HG02763 (cell line): Measurements from ENCODE around the gene SLC39A13.

Source experiments
- ATAC-seq: cut with Tn5 transposase; IDR thresholded peaks from one replicate; pipeline ENCODE4 v1.9.1; 2021; ENCODE audit warnings: mild to moderate bottlenecking, moderate library complexity; ENCODE audit not compliant: unreplicated experiment

The SLC39A13 gene

DNA sequence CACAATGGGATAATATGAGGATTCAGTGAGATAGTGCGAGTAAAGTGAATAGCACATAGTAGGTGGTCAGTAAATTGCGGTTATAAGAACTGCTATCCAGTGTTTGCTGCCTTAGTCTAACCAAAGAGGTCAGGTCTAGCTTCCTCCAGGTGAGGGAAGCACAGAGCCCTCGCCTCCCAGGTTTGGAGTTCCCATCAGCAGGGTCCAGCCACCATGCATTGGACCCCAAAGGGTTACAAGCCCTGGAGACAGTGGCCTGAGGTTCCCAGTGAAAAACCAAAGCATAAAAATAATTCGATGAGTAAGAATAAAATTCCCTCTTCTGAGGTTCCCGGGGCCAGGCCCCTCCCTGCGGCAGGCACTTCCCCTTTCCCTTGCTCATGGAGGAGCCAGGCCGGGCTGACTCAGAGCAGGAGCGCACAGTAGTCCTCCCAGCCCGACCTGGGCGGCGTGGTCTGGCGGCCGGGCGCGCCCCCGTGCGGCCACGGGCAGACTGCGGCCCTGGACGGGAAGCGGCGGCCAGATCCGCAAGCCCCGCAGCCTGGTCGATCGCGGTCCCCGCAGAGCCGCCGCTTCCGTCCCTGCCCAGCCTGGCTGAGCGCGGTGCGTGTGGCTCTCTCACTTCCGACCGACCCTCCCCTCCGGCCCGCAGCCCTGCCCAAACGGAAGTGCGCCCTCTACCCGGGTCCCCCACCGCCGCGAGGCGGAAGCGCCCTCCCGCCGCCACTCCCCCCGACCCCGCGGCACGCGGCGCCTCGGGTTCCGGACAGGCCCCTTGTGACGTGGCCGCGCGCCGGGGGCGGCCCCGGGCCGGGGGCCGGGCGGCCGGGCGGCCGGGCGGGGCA is at the start of gene SLC39A13:
Gene SLC39A13 (plus strand): TSS at position 845 of the 845 bp plus-strand sequence. CDS start 1,505 bp downstream, outside the sequence.
- ATAC-seq: peak; percentile 83

DNA sequence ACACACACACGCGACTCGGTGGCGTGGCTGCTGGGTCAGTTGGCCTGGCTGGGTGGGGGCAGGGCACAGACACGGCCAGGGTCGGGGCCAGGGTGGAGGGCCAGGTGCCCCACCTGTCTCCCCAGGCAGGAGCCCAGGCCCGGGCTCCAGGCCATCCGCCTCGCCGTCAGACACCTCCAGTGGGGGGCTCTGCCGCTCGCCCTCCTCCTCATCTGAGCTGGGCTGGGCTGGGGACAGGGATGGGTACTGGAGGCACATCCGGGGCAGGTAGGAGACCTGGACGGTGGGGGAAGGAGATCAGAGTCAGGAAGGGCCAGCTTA is 49.7 kb upstream of the SLC39A13 start:
- ATAC-seq: no peak

DNA sequence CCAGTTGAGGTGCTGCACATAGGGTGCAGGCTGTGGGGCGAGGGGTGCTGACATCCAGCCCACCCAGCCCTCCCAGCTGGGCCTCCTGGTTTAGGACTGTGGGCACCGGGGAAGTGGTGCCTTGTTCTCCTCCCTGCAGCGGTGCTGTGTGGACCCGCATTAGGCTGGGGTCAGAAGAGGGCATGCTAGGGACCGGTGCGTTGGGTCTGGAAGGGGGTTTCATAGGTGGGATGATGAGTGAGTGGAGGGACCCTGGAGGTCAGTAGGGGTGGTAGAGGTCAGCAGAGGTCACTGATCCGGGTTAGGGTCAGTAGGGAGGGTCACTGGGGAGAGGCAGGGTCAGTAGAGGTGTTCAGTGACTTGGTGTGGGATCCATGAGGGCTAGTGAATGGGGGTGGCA is 49.2 kb upstream of the SLC39A13 start:
- ATAC-seq: no peak

DNA sequence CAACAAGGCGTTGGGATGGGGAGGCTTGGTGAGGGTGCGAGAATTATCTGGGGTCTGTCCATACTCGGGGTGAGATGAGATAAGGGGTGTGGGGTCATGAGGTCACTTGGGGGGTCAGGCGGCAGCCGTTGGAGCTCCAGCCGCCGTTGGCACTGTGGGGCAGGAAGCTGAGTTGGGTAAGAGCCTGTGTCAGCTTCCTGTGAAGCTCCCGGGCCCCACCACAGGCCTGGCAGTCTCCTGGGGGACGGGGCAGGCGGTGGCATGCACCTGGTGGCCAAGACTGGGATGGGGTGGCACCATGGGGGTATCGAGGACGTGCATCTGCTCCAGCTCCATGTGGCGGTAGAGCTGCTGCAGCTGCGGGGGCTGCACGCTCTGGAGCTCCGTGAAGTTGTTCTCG is 48.8 kb upstream of the SLC39A13 start:
- no peak for ATAC-seq

DNA sequence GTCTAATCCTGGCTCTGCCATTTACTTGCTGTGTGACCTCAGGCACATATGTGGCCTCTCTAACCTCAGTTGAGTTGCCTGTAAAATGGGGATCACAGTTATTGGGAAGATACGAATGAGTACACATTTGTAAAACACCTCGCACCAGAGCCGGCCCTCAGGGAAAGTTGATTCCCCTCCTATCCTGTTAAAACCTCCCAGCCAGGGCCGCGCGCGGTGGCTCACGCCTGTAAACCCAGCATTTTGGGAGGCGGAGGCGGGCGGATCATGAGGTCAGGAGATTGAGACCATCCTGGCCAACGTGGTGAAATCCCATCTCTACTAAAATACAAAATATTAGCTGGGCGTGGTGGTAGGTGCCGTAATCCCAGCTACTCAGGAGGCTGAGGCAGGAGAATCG is 48.0 kb upstream of the SLC39A13 start:
- no peak for ATAC-seq

DNA sequence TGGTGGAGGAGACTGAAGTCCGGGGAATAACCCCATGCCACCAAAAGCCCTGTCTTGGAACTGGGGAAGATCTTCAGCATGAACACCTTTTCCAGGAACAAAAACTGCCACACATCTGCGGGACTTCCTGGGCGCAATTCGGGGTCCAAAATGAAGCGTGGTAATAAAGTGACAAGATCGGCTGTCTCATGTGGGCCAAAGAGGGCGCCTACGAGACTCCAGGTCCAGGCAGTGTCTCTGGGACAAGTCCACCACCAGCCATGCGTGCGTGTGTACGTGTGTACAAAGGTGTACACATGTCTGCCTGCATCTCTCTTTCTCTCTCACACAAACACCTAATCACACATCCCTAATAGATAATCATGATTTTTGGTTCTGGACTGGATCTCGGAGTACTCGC is 47.0 kb upstream of the SLC39A13 start:
- ATAC-seq: no peak

DNA sequence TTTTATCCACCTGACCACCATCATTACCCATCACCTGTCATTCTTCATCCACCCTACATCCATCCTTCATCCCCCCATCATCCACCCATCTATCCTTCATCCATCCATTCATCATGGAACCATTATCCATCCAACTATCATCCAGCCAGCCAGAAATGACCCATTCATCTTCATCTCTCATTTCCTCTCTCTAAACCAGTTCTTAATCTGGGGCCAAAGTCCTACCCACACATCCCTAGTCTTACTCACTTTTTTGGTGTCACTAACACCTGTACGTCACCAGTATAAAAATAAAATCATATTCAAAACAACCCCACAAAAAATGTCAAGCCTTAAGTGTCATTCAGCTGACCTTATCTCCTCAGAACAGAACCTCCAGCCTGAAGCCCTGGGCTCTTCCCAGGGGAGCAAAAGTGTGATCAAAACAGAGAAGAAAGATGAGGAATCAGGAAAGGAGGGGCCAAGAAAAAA is 42.3 kb upstream of the SLC39A13 start:
- no peak for ATAC-seq

DNA sequence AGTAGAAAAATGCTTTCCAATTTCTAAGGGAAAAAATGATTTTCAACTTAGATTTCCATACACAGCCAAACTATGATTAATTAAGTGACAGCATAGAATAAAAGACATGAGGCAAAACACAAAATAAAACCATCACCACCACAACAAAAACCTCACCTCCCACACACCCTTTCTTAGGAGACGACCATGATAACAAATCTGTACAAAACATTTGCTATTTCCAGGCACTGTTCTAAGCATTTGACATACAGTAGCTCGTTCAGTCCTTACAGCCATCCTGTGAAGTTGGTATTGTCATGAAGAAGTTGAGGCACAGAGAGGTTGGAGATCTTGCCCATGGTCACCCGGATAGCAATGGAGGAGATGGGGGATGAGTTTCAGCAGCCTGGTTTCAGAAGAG is 38.7 kb upstream of the SLC39A13 start:
- no peak for ATAC-seq

DNA sequence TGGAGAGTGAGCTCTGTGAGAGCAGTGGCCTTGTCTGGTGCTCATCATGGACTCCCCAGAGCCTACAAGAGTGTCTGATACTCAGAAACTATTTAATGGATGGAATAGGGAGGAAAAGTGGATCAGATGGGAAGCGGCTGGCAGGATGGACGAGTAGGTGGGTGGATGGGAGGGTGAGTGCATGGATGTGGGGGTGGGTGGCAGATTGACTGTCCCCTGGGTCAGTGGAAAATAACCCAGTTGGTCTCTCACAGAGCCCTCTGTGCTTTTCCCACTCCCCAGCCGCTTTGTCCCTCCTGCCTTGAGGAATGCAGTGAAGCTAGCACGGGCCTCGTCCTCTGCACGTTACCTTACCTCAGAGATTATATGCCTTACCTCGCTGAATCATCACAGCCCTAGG is 36.0 kb upstream of the SLC39A13 start:
- no peak for ATAC-seq

DNA sequence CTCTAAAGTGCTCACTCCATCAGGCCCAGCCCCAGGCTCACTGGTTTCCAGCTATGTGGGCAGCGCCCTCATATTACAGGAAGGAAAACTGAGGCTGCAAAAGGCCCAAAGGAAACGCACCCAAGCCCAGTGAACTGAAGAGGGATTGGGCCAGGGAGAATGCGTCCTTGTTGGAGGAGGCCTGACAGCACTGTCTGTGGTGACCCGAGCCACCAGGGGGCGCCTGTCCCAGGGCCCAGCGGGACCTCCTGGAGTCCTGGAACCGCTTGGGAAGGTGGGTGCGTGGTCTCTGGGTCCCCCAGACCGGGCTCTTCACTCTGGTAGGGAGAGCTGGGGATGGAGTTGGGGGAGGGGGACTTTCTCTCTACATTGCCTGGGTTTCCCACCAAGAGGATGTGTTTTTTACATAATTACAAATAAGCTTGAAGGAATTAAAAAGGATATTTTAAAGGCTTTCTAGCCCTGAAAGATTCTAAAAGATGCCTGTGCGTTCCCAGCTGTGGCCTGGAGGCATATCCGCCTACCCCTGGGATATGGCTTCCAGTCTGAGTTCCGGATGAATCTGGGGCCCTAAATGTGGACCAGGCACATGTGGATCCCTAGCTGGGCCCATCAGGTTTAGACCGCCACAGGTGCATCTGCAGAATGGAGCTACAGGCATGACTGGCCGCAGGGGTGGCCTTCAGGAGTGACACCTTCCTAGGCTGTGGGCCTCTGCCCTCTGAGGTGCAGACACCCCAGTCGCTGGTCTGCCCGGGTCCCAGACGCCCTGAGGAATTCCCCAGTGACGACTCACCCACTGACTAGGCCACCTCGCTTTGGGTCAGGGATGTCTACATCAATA is 34.3 kb upstream of the SLC39A13 start:
- no peak for ATAC-seq

DNA sequence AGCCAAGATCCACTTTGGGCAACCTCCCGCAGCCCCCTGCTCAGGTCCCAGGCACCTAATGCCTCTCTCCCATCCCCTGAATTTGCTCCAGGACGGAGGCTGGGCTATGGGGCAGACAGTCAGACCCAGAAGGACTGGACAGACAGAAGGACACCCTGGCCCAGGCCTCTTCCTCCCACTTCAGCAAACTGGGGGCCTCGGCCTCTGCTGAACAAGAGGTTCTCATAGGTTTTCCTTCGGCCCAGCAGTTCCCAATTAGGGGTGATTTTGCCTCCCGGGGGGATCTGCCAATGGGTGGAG is 33.7 kb upstream of the SLC39A13 start:
- ATAC-seq: no peak

DNA sequence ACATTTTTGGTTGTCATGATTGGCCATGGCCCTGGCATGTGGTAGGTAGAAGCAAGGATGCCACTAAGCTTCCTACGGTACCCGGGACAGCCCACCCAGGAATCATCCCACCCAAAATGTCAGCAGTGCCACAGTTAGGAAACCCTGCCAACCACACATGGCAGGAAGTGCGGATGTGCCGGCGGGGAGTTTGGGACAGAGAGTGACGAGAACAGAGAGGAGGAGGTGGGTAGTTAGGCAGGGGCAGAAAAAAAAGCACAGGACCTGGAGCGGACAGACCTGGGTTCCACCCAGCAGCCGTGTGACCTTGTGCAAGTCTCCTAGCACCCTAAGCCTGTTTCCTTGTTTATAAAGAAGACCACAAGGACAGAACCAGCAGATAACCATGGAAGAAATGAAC is 33.4 kb upstream of the SLC39A13 start:
- ATAC-seq: no peak

DNA sequence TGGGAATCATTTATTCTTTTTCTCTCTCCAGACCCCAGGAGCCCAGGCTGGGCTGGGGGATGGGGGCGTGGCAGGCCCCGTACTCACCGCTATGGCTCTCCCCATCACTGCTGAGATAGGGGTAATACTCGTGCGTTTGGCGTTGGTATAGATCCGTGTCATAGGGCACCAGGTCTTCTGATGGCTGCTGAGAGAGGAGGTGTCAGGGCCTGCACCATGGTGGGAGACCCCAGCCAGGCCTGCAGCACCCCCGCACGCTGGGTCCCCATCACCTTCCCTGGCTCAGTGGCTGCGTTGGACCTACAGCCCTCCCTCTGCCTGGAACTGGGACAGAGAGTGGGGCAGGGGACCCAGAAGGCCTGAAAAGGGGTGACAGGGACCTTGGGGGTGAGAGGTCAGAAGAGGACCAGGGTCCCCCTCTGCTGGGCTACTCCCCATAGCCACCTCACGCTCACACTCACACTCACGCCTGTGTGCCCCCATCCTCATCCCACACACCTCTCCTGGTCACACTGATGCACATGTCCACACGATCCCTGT is 32.8 kb upstream of the SLC39A13 start:
- no peak for ATAC-seq

DNA sequence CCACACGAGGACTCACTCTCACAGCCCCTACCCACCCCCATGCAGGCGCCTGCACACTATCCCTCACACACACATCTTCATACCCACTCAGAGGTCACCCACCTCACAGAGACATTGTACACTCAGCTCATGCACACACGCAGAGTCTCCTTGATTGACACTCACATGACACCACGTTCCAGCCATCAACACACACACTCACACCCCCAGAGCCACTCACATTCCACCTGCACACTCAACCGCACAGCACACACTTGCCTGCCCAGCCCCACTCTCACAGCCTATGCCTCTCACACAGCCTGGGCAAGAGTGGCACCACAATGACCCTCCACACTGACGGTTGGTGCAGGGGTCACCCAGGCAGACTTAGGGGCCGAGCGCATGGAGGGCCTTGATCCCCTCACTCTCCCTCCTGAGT is 32.3 kb upstream of the SLC39A13 start:
- ATAC-seq: no peak

DNA sequence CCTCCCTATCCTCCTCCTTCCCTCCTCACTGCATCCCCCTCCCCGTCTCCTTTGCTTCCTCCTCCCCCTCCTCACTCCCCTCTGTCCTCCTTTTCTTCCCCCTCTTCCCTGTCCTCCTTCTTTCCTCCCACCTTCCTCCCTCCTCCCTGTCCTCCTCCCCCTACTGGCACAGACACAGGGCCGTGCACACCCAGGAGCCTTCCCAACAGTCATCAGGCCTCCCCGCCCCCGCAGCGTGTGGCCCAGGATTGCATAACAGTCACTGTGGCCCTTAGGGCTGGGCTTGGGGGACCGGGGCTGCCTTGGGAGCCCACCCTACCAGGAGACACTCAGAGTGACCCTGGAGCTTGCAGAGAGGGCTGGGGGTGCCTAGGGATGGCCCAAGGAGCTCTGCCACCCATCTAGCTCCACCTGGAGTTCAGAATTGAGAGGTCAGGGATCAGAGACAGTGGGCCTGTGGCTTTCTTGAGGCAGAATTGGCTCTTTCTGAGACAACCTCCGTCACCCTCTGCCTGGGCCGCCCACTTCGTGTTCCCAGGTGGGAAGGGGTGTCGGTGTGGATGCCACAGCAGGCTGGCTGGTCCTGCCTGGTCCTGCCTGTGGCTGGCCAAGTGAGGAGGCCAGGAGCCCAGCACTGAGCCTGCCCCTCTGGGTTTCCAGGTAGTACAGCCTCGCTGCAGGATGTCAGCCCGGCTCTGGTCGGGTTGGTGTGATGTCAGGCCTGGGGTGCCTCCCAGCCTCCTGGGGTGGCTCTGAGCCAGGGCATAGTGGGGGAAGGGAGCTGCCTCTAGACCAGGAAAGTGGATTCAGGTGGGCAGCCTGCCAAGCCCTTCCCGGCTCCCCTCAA is 31.6 kb upstream of the SLC39A13 start:
- ATAC-seq: no peak

DNA sequence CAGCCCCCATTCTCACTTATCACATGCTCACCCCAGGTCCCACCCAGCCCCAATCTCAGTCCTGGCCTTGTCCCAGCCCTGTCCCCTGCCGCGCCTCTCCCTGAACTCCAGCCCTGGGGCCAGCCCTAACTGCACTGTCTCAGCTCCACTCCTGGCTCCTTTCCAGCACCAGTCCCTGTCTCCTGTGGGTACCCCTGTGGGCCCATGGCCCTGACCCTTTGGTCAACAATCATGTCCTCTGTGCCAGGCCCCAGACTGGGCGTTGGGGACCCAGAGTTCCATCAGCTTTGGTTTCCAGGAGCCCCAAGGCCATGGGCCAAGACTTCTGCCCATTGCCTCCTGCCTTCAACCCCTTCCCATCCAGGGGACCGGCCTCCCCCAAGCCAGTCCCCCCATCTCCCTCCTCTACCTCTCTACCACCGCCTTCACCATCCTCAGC is 30.8 kb upstream of the SLC39A13 start:
- ATAC-seq: no peak

DNA sequence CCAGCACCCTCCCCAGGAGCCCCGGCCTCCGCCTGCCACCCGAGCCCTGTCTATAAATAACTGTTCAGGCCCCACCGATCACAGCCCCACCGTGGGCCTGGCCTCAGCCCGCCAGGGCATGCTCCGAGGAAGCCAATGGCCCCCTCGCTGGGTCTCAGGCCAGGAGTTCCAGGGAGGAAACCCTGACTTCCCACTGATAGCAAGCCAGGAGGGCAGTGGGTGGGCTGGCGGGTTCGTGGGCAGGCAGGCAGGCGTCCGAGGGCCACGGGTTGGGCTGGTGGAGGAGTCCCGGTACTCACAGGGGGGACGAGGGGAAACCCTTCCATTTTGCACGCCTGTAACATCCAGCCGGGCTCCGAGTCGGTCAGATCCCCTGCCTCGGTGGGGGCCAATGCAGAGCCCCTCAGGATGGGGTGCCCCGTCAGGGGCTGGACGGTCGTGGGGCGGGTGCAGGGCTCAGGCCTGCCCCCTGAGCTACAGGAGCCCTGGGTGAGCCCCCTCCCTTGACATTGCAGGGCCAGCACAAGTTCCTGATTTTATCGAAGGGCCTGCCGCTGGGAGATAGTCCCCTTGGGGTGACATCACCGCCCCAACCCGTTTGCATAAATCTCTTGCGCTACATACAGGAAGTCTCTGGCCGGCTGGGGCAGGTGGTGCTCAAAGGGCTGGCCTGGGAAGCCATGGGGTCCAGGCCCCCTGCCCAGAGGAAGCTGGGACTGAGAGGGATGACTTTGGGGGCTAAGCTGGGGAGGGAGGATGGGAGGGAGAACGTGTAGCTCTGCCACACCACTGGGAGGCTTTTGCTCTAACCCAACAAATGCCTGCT is 30.2 kb upstream of the SLC39A13 start, which contains the start of gene SPI1:
Gene SPI1 (minus strand): TSS at position 538 of the 826 bp plus-strand sequence. CDS start 194 bp downstream, at position 344.
- ATAC-seq: peak; percentile 78

DNA sequence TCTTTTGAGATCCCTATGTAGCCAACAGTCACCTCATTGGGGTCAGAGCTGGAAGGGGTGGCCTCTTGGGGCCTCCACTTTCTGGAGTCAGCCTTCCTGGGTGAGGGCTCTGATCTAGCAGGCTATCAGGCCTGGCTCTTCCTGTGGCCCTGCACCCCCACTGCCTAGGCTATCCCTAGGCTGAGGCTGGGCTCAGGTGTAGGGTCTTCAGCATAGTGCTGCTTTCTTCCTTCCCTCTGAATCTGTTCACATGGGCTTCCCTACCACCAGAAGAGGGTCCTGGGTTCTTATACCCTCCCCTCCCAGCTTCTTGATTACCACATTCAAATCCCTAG is 29.6 kb upstream of the SLC39A13 start:
- peak; percentile 2 for ATAC-seq

DNA sequence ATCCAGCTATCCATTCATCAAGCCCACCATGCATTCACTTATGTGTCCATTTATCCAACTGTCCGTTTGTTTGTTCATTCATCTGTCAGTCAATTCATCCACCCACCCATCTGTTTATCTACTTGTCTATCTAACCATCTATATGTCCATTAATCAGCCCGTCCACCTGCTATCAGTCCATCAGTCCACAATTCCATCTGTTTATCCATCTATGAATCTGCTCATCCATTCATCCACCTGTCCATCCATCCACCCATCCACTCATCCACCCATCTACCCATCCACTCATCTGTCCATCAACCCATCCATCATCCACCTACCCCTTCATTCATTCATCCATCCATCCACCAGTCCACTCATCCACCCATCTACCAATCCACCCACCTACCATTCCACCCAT is 29.1 kb upstream of the SLC39A13 start:
- ATAC-seq: no peak

DNA sequence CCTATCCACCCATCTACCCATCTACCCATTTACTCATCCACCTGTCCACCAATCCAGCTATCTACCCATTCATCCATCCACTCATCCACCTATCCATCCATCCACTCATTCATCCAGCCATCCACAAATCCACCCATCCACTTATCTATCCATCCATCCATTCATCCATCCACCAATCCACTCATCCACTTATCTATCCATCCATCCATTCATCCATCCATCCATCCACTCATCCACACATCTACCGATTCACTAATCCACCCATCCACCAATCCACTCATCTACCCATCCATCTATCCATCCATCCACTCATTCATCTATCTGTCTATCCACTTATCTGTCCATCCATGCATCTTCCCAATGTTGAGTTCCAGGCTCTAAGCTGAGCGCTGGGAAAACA is 28.3 kb upstream of the SLC39A13 start:
- no peak for ATAC-seq
